A673 (cell line): Measurements from ENCODE around the gene SYDE1.

ENCODE experiments used
- EZH2 ChIP-seq: fragments of 200-600 bp; sonication (generic); IDR thresholded peaks from 2 replicates; pipeline ENCODE4 v1.6.1; 2017; ENCODE audit warnings: borderline replicate concordance, low read depth, mild to moderate bottlenecking, mixed read lengths, antibody characterized with exemption, low read length; ENCODE audit not compliant: poor library complexity, severe bottlenecking
- TF ChIP-seq, protein P1 (sequence below): fragments of 300-800, 200-600 bp; sonication (generic); conservative IDR thresholded peaks from 2 replicates; pipeline ENCODE4 v1.5.1; 2017; ENCODE audit warnings: low read depth, mild to moderate bottlenecking, antibody characterized with exemption, low read length, moderate library complexity, mixed read lengths

DNA sequence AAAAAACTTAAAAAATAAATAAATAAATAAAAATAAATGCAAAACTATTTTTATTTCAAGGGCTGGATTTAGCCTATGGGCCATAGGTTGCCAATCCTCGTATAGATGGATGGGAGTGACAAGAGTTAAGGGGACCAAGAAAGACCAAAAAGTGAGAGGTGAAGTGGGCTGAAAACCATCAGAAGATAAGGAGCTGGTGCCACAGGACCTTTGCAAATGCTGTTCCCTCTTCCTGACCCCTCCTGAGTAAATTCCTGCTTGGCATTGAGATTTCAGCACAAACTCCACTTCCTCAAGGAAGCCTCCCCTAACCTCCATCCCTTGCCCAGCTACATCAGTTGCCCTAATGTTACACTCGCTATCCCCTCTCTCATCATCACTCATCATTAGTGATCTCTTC, 14.2 kb upstream of the SYDE1 start:
- no peak for TF ChIP-seq EZH2
- TF ChIP-seq, protein P1, sequence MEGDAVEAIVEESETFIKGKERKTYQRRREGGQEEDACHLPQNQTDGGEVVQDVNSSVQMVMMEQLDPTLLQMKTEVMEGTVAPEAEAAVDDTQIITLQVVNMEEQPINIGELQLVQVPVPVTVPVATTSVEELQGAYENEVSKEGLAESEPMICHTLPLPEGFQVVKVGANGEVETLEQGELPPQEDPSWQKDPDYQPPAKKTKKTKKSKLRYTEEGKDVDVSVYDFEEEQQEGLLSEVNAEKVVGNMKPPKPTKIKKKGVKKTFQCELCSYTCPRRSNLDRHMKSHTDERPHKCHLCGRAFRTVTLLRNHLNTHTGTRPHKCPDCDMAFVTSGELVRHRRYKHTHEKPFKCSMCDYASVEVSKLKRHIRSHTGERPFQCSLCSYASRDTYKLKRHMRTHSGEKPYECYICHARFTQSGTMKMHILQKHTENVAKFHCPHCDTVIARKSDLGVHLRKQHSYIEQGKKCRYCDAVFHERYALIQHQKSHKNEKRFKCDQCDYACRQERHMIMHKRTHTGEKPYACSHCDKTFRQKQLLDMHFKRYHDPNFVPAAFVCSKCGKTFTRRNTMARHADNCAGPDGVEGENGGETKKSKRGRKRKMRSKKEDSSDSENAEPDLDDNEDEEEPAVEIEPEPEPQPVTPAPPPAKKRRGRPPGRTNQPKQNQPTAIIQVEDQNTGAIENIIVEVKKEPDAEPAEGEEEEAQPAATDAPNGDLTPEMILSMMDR: no peak
